PC-9 (cell line): ENCODE results near the gene EPHA2. TPM values are rescaled to one million over a fixed set of nuclear protein-coding genes. Genes with fewer than 3 reads are reported as not detected.

ENCODE experiments used
- BruUV-seq: library from RNA; stranded (reverse); fragments of 400-500 nt; replicated peaks from 2 replicates; lab custom pipeline; 2021; lab: Mats Ljungman, UMichigan
- CTCF ChIA-PET: fragments of 300-600 bp; sonication (Branson Sonifier 250); formaldehyde crosslinking; loops from one replicate; lab custom pipeline; 2022; ENCODE audit warnings: antibody characterized with exemption; lab: Charles Lee
- POLR2A ChIA-PET: fragments of 300-600 bp; sonication (Branson Sonifier 250); formaldehyde crosslinking; loops from one replicate; lab custom pipeline; 2022; ENCODE audit warnings: antibody characterized with exemption; ENCODE audit not compliant: unreplicated experiment; lab: Charles Lee
- DNase-seq, 2 experiments: peaks; one replicate each; pipeline versions ENCODE4 v3.0.0 to v3.0.0-alpha.2; 2015 to 2022; ENCODE audit warnings: mixed read lengths in 1 of 2
- H2AFZ ChIP-seq: fragments of 200-600 bp; sonication (generic); 2 replicates; pipeline ENCODE4 v1.8.1; 2017; ENCODE audit warnings: antibody characterized with exemption
- H3F3A ChIP-seq: fragments of 200-600 bp; sonication (generic); 2 replicates; pipeline ENCODE4 v1.8.1; 2017; ENCODE audit warnings: antibody characterized with exemption, mild to moderate bottlenecking, low read depth; ENCODE audit not compliant: insufficient read depth
- H3K27ac ChIP-seq: fragments of 200-600 bp; sonication (generic); 2 replicates; pipeline ENCODE4 v1.6.1; 2016; ENCODE audit warnings: mixed run types
- H3K27me3 ChIP-seq: fragments of 200-600 bp; sonication (generic); 2 replicates; pipeline ENCODE4 v1.6.1; 2016; ENCODE audit warnings: low read depth, mixed run types; ENCODE audit not compliant: insufficient read depth
- H3K36me3 ChIP-seq: fragments of 200-600 bp; sonication (generic); 2 replicates; pipeline ENCODE4 v1.6.1; 2016; ENCODE audit warnings: low read depth, mixed run types
- H3K4me1 ChIP-seq: fragments of 200-600 bp; sonication (generic); replicated peaks from 2 replicates; pipeline ENCODE4 v1.6.1; 2016; ENCODE audit warnings: mixed run types; ENCODE audit not compliant: insufficient read depth
- H3K4me2 ChIP-seq: fragments of 200-600 bp; sonication (generic); 2 replicates; pipeline ENCODE4 v1.6.1; 2017; ENCODE audit warnings: mixed run types
- H3K4me3 ChIP-seq: fragments of 200-600 bp; sonication (generic); 2 replicates; pipeline ENCODE4 v1.6.1; 2016; ENCODE audit warnings: mixed run types
- H3K79me2 ChIP-seq: fragments of 200-600 bp; sonication (generic); 2 replicates; pipeline ENCODE4 v1.6.1; 2017; ENCODE audit warnings: low read depth, mixed run types
- H3K9me2 ChIP-seq: fragments of 200-600 bp; sonication (generic); 2 replicates; pipeline ENCODE4 v1.8.1; 2017; ENCODE audit warnings: mild to moderate bottlenecking; ENCODE audit not compliant: insufficient read depth
- H3K9me3 ChIP-seq: fragments of 200-600 bp; sonication (generic); 2 replicates; pipeline ENCODE4 v1.8.1; 2016; ENCODE audit warnings: low read depth; ENCODE audit not compliant: insufficient read depth
- H4K20me1 ChIP-seq: fragments of 200-600 bp; sonication (generic); 2 replicates; pipeline ENCODE4 v1.8.1; 2017; ENCODE audit not compliant: insufficient read depth
- EZH2 ChIP-seq: fragments of 200-600 bp; sonication (generic); IDR thresholded peaks from 2 replicates; pipeline ENCODE4 v1.8.0; 2017; ENCODE audit warnings: antibody characterized with exemption, low read depth
- intact Hi-C: fragments of 100-400 bp; cut with micrococcal nuclease; formaldehyde crosslinking; loops from one replicate; pipeline ENCODE4 v1.10.0; 2022; ENCODE audit not compliant: unreplicated experiment
- total RNA-seq: library from RNA; stranded (reverse); gene quantifications from 2 replicates; pipeline ENCODE4 v1.2.3, GENCODE V29; 2021
- TF ChIP-seq, protein P1 (sequence below): fragments of 200-600 bp; sonication (generic); conservative IDR thresholded peaks from 2 replicates; pipeline ENCODE4 v1.6.1; 2017; ENCODE audit warnings: mixed run types, antibody characterized with exemption, mild to moderate bottlenecking, moderate library complexity

Gene EPHA2
- total RNA-seq, 1 experiment from 2014 or later = 48.3 TPM

DNA sequence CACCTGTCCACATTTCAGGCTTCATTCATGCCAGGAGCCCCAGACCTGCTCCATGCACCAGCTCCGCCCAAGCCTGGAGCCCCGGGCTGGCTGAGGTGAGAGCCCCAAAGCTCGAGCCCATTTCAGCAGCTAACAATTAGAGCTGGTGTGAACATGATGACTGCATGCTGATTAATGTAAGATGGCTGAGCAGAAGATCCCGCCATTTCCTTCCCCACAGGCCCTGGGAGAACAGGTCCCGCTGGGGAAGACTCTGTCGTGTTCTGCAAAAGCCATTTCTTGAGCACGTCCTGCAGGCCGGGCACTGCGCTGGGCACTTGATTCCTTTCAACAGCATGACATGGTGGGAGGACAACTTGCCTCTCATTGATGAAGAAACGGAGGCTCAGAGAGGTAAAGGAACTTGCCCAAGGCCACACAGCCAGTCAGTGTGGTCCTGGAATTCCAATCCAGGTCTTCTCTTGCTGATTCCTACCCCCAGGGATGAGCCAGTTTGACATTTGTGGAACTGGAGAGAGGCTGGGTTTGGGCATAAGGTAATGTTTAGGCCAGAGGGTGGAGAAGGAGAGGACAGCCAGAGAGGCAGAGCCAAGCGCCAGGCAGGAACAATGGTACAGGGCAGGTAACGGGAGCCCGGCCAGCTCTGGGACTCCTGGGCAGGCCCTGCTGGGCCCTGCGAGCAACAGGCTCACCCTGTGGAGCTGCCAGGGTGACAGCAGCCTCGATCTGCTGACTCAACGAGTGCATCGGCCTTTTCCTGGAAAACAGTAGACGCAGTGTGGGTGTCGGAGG lies 28.1 kb upstream of the EPHA2 start:
- Histone ChIP-seq H3K4me1 (peaks cover 85% of the 10 kb centered on the region), H3K27me3 (no peaks in the 10 kb centered on the region), H2AFZ (no peak overlapping the region), H3K36me3 (no peaks in the 10 kb centered on the region), H3K4me3 (no peak overlapping the region; the same call in 1 of the 2 replicates), H3K4me2 (peak overlapping the region; percentile 78), H3K79me2 (peaks cover 21% of the 10 kb centered on the region; the same call in 1 of the 2 replicates), H3K9me2 (no peaks in the 10 kb centered on the region), H4K20me1 (no peaks in the 10 kb centered on the region), H3K27ac (peak overlapping the region; percentile 93), H3K9me3 (no peaks in the 10 kb centered on the region), H3F3A (peaks cover 64% of the 10 kb centered on the region)
- intact Hi-C loops = loop anchor here (1.0 to 2.0 kb wide), 2 partner anchors 11 to 27 kb away; partner anchors contain the start of gene EPHA2
- no peak for TF ChIP-seq EZH2
- TF ChIP-seq, protein P1, sequence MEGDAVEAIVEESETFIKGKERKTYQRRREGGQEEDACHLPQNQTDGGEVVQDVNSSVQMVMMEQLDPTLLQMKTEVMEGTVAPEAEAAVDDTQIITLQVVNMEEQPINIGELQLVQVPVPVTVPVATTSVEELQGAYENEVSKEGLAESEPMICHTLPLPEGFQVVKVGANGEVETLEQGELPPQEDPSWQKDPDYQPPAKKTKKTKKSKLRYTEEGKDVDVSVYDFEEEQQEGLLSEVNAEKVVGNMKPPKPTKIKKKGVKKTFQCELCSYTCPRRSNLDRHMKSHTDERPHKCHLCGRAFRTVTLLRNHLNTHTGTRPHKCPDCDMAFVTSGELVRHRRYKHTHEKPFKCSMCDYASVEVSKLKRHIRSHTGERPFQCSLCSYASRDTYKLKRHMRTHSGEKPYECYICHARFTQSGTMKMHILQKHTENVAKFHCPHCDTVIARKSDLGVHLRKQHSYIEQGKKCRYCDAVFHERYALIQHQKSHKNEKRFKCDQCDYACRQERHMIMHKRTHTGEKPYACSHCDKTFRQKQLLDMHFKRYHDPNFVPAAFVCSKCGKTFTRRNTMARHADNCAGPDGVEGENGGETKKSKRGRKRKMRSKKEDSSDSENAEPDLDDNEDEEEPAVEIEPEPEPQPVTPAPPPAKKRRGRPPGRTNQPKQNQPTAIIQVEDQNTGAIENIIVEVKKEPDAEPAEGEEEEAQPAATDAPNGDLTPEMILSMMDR = no peak
- peak in 1 of 2 experiments; percentile 44 for DNase-seq
- ChIA-PET POLR2A (no interaction called here), CTCF (interaction anchor here (0.6 kb wide), 1 partner anchor 15 kb away, joined by 3 read pairs; no protein-coding TSS in a partner anchor)
- BruUV-seq = no TSS peak

DNA sequence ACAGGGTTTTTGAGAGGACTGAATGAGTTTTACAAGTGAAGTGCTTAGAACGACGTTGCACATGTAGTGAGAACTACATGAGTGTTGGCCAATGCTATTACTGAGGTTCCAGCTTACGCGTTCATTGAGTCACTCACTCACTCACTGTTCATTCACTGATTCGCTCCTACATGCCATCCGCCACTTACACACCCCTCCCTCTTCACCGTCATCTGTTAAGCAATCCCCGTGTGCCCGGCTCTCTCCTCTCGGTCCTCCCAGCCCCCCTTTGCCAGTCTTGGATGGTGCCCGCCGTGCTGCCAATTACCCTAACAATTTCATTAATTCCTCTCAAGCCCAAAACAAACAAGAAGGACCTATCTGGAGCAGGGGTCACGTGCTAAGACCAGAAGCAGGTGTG lies 27.3 kb upstream of the EPHA2 start:
- Histone ChIP-seq H3K27me3 (no peaks in the 10 kb centered on the region), H3K27ac (peak overlapping the region; percentile 93), H3K9me2 (no peaks in the 10 kb centered on the region), H3F3A (peaks cover 64% of the 10 kb centered on the region), H2AFZ (no peak overlapping the region), H3K4me3 (no peak overlapping the region; the same call in 1 of the 2 replicates), H4K20me1 (no peaks in the 10 kb centered on the region), H3K9me3 (no peaks in the 10 kb centered on the region), H3K4me1 (peaks cover 85% of the 10 kb centered on the region), H3K4me2 (peak overlapping the region; percentile 78), H3K79me2 (peaks cover 18% of the 10 kb centered on the region; the same call in 1 of the 2 replicates), H3K36me3 (no peaks in the 10 kb centered on the region)
- no TSS peak for BruUV-seq
- ChIA-PET CTCF (no interaction called here), POLR2A (no interaction called here)
- no peak for TF ChIP-seq EZH2
- TF ChIP-seq, protein P1 = no peak
- intact Hi-C loops = loop anchor here (1.0 to 2.0 kb wide), 2 partner anchors 10 to 26 kb away; partner anchors contain the start of gene EPHA2
- peak; percentile 47 to 90 for DNase-seq

DNA sequence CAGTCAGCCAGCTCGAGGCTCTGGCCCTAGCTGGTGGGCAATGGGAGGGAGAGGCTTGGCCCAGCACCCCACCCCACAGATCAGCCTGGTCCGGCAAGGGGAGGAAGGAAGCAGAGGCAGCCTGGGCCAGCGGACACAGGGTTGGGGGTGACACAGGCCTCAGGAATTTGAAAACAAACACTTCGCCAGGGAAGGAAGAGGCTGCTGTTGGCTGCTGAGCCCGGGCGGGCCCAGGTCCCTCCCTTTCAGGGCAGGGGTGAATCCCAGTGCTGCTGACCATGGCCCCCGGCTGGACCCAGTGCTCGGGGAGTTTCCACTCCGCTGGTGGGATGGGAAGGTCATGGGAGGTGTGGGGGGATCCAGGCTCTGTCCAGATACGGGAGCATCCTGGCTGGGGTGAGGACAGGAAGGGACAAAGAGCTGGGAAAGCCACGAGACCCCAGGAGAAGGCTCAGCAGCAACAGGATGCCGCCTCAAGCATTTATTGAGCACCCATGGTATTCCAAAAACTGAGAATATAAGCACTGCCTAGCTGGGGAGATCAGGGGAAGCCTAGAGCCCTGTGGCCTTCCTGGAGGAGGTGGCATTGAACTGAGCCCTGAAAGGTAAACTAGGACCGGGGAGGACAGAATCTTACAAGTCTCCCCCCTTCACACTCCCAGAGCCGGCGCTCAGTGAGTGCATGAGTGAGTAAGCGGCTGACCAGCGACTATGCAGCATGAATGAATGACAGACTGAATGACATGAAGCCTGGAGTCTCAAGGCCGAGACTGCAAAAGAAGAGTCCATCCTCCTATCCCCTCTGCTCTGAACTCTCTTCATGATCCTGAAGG lies 26.2 kb upstream of the EPHA2 start:
- CTCF ChIA-PET = interaction anchor here (0.9 to 1.2 kb wide), 2 partner anchors 27 to 37 kb away, joined by 3 to 5 read pairs; no protein-coding TSS in a partner anchor
- POLR2A ChIA-PET = interaction anchor here (0.6 to 1.2 kb wide), 4 partner anchors 9 to 174 kb away, joined by 3 to 5 read pairs (median 4); no protein-coding TSS in a partner anchor
- Histone ChIP-seq H2AFZ (no peak overlapping the region), H3F3A (peaks cover 61% of the 10 kb centered on the region), H3K4me1 (peaks cover 86% of the 10 kb centered on the region), H3K4me2 (peak overlapping the region; percentile 78), H3K9me3 (no peaks in the 10 kb centered on the region), H3K36me3 (no peaks in the 10 kb centered on the region), H4K20me1 (no peaks in the 10 kb centered on the region), H3K27ac (peak overlapping the region; percentile 93), H3K9me2 (no peaks in the 10 kb centered on the region), H3K27me3 (no peaks in the 10 kb centered on the region), H3K4me3 (peak overlapping the region; percentile 39; the same call in 1 of the 2 replicates), H3K79me2 (peaks cover 18% of the 10 kb centered on the region)
- peak; percentile 86 to 90 for DNase-seq
- TSS peak; percentile 84 for BruUV-seq
- intact Hi-C loops = loop anchor here (2.0 kb wide), 1 partner anchor 25 kb away; the partner anchor contains the start of gene EPHA2
- TF ChIP-seq, protein P1 = no peak
- no peak for TF ChIP-seq EZH2
